ENCODE data around the gene PPIL3.

DNA sequence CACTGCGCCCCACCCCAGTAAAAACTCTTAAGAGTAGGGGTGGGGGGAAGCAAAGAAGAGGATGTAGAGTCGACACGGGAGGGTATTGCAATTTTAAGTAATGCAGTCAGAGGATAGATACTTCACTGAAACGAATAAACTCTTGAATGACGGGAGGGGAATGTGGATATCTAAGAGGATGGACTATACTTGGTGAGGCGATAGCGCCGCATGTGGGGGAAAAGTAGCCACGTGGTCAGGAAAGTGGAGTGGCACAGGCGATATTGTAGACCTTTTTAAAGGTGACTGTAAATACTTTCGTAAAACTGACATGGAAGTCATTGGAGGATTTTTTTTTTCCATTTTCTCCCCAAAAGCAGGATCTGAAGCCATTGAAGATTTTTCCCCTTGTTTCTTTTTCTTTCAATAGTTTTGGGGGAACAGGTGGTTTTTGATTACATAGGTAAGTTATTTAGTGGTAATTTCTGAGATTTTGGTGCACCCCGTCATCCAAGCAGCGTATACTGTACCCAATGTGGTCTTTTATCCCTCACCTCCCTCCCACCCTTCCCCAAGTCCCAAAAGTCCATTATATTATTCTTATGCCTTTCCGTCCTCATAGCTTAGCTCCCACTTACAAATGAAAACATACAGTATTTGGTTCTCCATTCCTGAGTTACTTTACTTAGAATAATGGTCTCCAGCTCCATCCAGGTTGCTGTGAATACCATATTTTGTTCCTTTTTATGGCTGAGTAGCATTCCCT is 38.2 kb downstream of the PPIL3 start:
- TF ChIP-seq, protein P1, sequence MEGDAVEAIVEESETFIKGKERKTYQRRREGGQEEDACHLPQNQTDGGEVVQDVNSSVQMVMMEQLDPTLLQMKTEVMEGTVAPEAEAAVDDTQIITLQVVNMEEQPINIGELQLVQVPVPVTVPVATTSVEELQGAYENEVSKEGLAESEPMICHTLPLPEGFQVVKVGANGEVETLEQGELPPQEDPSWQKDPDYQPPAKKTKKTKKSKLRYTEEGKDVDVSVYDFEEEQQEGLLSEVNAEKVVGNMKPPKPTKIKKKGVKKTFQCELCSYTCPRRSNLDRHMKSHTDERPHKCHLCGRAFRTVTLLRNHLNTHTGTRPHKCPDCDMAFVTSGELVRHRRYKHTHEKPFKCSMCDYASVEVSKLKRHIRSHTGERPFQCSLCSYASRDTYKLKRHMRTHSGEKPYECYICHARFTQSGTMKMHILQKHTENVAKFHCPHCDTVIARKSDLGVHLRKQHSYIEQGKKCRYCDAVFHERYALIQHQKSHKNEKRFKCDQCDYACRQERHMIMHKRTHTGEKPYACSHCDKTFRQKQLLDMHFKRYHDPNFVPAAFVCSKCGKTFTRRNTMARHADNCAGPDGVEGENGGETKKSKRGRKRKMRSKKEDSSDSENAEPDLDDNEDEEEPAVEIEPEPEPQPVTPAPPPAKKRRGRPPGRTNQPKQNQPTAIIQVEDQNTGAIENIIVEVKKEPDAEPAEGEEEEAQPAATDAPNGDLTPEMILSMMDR (IDR thresholded peaks at IDR 0.05; ENCODE audit: low read length), result no peak
- TF ChIP-seq EZH2 (optimal IDR thresholded peaks at IDR 0.05; ENCODE audit: low read depth, low read length) (no peak), EZH2phosphoT487 (IDR thresholded peaks at IDR 0.05; ENCODE audit: low read length) (no peak)
